ENCODE measurements around the gene CER1. TPM values are rescaled to one million over a fixed set of nuclear protein-coding genes. Genes with fewer than 3 reads are reported as not detected.

The CER1 gene
- not detected for total RNA-seq (2013)
- polyA plus RNA-seq (not detected), polyA minus RNA-seq (not detected in 2 replicates), total RNA-seq (0 to 0.58 (median 0) reads per million in 11 experiments)

GRCh38 chr9:14722391-14723035 lies at the start of gene CER1:
CER1 (minus strand) TSS chr9:14722733; CDS start chr9:14722672, 61 bp downstream.
- intact Hi-C loops (cut with micrococcal nuclease): no loop called here

GRCh38 chr9:14770592-14770991 lies 48.1 kb upstream of the CER1 start:
- Histone ChIP-seq H4K20me1 (ENCODE audit: insufficient read depth, low read length) (no peaks in the 10 kb centered on the region), H3K4me2 (replicated peaks; ENCODE audit: extremely low read depth, low read length, poor library complexity, severe bottlenecking) (no peak overlapping the region), H3K9me3 (replicated peaks in 1 of 2; ENCODE audit: control insufficient read depth in 1 of 2, insufficient read depth in 1 of 2, low read length in 2 of 2) (no peaks in the 10 kb centered on the region), H3K27me3 (ENCODE audit: control insufficient read depth in 2 of 2, insufficient read depth in 2 of 2, low read length in 2 of 2) (no peaks in the 10 kb centered on the region), H2AFZ (ENCODE audit: insufficient read depth, low read depth, low read length, poor library complexity, severe bottlenecking) (no peak overlapping the region), H3K4me1 (ENCODE audit: control insufficient read depth in 1 of 2, insufficient read depth in 2 of 2, low read length in 2 of 2) (no peaks in the 10 kb centered on the region), H3K9ac (ENCODE audit: insufficient read depth, low read length, poor library complexity, severe bottlenecking) (no peak overlapping the region), H3K4me3 (replicated peaks in 1 of 3; ENCODE audit: low read depth in 2 of 3, low read length in 3 of 3) (no peak overlapping the region), H3K79me2 (ENCODE audit: insufficient read depth, low read length) (no peaks in the 10 kb centered on the region), H3K27ac (ENCODE audit: low read depth in 1 of 2, low read length in 2 of 2) (no peak overlapping the region), H3K36me3 (replicated peaks in 1 of 2; ENCODE audit: control insufficient read depth in 1 of 2, insufficient read depth in 2 of 2, low read length in 2 of 2) (no peaks in the 10 kb centered on the region)
- Mint-ChIP-seq H3K9me3 (no peaks in the 10 kb centered on the region), H3K27ac (no peak overlapping the region), H3K36me3 (no peaks in the 10 kb centered on the region), H3K27me3 (ENCODE audit: low read depth in 3 of 3) (peaks cover 0 to 1% (median 0%) of the 10 kb centered on the region in 3 donors), H3K4me1 (no peaks in the 10 kb centered on the region), H3K4me3 (no peak overlapping the region)
- WGBS (ENCODE audit: insufficient coverage): 87% methylated on average over 6 of the region's 7 CpGs
- intact Hi-C loops (cut with micrococcal nuclease): no loop called here
- no peak for DNase-seq
- TF ChIP-seq CTCF (IDR thresholded peaks at IDR 0.05): no peak

More at GRCh38 chr9:14722391-14723035, at the start of gene CER1:
- Mint-ChIP-seq H3K36me3 (no peaks in the 10 kb centered on the region), H3K4me1 (no peaks in the 10 kb centered on the region), H3K4me3 (no peak within 1 kb of the TSS), H3K27ac (no peak within 1 kb of the TSS), H3K9me3 (peaks cover 0 to 5% (median 0%) of the 10 kb centered on the region in 7 donors), H3K27me3 (ENCODE audit: low read depth in 3 of 3) (peaks cover 2 to 8% (median 7%) of the 10 kb centered on the region in 3 donors)
- Histone ChIP-seq H3K27ac (ENCODE audit: low read depth in 1 of 2, low read length in 2 of 2) (no peak within 1 kb of the TSS), H3K27me3 (ENCODE audit: control insufficient read depth in 2 of 2, insufficient read depth in 2 of 2, low read length in 2 of 2) (peaks cover 3 to 4% of the 10 kb centered on the region in 2 donors), H3K79me2 (ENCODE audit: insufficient read depth, low read length) (no peaks in the 10 kb centered on the region), H4K20me1 (ENCODE audit: insufficient read depth, low read length) (no peaks in the 10 kb centered on the region), H2AFZ (ENCODE audit: insufficient read depth, low read depth, low read length, poor library complexity, severe bottlenecking) (no peak within 1 kb of the TSS), H3K4me1 (ENCODE audit: control insufficient read depth in 1 of 2, insufficient read depth in 2 of 2, low read length in 2 of 2) (no peaks in the 10 kb centered on the region), H3K4me3 (replicated peaks in 1 of 3; ENCODE audit: low read depth in 2 of 3, low read length in 3 of 3) (no peak within 1 kb of the TSS), H3K9ac (ENCODE audit: insufficient read depth, low read length, poor library complexity, severe bottlenecking) (no peak within 1 kb of the TSS), H3K4me2 (replicated peaks; ENCODE audit: extremely low read depth, low read length, poor library complexity, severe bottlenecking) (no peak within 1 kb of the TSS), H3K36me3 (replicated peaks in 1 of 2; ENCODE audit: control insufficient read depth in 1 of 2, insufficient read depth in 2 of 2, low read length in 2 of 2) (no peaks in the 10 kb centered on the region), H3K9me3 (replicated peaks in 1 of 2; ENCODE audit: control insufficient read depth in 1 of 2, insufficient read depth in 1 of 2, low read length in 2 of 2) (no peaks in the 10 kb centered on the region)
- no peak for DNase-seq
- 74% methylated on average over 6 of the region's 7 CpGs for WGBS (ENCODE audit: insufficient coverage)
- TF ChIP-seq CTCF (IDR thresholded peaks at IDR 0.05): no peak
